ENCODE data around the gene JDP2.
A peak's percentile ranks its signal among the peaks of the same experiment; 100 is the strongest.

The JDP2 gene

DNA sequence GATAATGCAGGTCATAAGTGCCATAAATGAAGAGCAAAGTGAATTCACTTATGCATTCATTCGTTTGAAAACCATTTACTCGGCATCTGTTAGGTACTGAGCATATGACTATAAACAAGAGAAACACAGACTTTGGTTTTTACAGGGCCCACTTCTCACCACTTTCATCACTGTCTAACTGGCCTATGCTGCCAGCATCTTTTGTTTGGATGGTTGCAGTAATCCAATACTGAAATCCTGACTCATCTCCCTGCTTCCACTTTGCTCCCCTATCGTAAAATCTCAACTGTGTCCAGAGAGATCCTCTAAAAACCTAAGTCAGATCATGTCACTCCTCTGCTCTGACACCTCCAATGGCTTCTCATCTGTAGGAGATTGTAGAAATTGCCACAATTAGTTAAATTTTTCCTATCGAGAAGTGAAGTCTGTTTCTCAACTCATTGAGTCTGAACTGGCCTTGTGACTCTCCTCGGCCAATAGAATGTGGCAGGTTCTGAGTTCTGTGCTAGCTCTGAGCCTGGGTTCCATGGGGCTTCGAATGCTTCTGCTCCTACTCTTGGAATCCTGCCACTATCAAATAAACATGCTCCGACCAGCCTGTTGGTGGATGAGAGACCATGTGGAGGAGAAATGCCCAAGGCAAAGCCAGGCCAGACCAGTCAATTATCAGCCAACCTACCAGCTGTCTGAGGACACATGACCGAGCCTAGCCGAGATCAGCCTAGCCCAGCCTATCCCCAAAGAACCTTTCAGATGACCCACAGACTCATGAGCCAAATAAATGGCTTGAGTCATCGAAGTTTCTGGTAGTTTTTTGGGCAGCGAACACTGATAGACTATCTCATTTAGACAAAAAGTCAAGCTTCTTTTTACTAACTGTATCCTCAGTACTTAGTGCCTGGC, 92.3 kb downstream of the JDP2 start:
- Histone ChIP-seq H3K27ac (ENCODE audit: low read depth in 2 of 2, low read length in 2 of 2) (no peak overlapping the region), H3K27me3 (ENCODE audit: control insufficient read depth in 2 of 2, insufficient read depth in 2 of 2, low read length in 2 of 2) (no peaks in the 10 kb centered on the region), H3K9me3 (ENCODE audit: control insufficient read depth in 2 of 2, low read length in 2 of 2) (no peaks in the 10 kb centered on the region), H3K9ac (ENCODE audit: low read depth in 1 of 2, low read length in 2 of 2) (no peak overlapping the region), H3K4me1 (ENCODE audit: control insufficient read depth in 2 of 2, insufficient read depth in 2 of 2, low read length in 2 of 2) (peaks cover 0 to 3% of the 10 kb centered on the region in 2 donors), H3K36me3 (ENCODE audit: control insufficient read depth in 2 of 2, insufficient read depth in 2 of 2, low read length in 2 of 2) (no peaks in the 10 kb centered on the region), H3K4me3 (ENCODE audit: low read length in 2 of 2) (no peak overlapping the region)

DNA sequence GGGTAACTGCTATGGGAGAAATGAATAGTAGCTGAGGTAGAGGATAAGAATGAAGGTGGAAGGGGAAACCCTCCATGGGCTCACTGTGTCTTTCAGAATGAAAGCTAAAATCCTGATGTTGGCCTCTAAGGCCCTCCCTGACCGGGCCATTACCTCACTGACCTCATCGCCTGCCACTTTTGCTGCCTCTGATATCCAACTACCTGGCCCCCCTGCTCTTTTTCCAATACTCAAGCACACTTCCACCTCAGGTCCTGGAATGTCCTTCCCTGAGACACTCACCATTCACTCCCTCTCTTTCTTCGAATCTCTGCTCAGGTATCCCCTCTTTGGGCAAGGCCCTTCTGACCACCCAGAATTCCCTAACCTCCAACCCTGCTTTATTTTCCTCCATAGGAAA, 93.0 kb downstream of the JDP2 start:
- Histone ChIP-seq H3K9me3 (ENCODE audit: control insufficient read depth in 2 of 2, low read length in 2 of 2) (no peaks in the 10 kb centered on the region), H3K9ac (ENCODE audit: low read depth in 1 of 2, low read length in 2 of 2) (no peak overlapping the region), H3K4me3 (ENCODE audit: low read length in 2 of 2) (no peak overlapping the region), H3K4me1 (ENCODE audit: control insufficient read depth in 2 of 2, insufficient read depth in 2 of 2, low read length in 2 of 2) (peaks cover 0 to 2% of the 10 kb centered on the region in 2 donors), H3K27ac (ENCODE audit: low read depth in 2 of 2, low read length in 2 of 2) (no peak overlapping the region), H3K27me3 (ENCODE audit: control insufficient read depth in 2 of 2, insufficient read depth in 2 of 2, low read length in 2 of 2) (no peaks in the 10 kb centered on the region), H3K36me3 (ENCODE audit: control insufficient read depth in 2 of 2, insufficient read depth in 2 of 2, low read length in 2 of 2) (no peaks in the 10 kb centered on the region)

DNA sequence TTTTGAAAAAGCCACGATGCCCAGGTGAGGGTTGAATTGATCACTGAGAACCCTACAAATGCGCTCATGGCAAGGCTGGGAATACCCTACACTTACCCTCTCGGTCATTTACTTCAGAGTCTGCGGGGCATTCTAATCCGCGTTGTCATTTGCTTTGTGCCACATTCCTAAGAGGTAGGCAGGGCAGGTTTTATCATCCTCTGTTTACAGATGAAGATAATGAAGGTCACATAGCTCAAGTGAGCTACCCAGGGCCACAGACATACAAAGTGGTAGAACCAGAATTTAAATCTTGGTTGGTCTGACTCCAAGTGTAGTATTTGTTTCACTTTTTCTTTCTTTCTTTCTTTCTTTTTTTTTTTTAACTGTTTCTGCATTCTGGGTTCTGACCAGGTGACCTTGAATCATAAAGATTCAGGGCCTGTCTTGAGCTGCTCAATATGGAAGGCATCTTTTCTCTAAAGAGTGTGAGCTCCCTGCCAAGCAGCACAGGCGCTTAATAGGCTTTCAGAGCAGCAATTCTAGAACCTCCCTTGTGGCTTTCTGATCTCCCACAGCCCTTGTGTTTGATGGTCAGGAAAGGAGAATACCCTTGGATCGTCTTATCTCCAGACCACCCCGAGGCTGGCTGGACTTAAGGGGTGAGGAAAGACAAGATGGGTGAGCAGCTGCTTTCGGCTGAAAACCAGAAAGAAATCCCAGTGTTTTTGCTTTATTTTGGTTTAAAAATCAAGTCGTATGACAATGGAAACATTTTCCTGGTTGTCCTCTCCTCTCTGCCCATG, 93.8 kb downstream of the JDP2 start:
- peak overlapping the region; percentile 16 to 62 for H3K27ac ChIP-seq (ENCODE audit: low read depth in 2 of 2, low read length in 2 of 2)
- no peaks in the 10 kb centered on the region for H3K9me3 ChIP-seq (ENCODE audit: control insufficient read depth in 2 of 2, low read length in 2 of 2)
- H3K27me3 ChIP-seq (ENCODE audit: control insufficient read depth in 2 of 2, insufficient read depth in 2 of 2, low read length in 2 of 2): no peaks in the 10 kb centered on the region
- H3K36me3 ChIP-seq (ENCODE audit: control insufficient read depth in 2 of 2, insufficient read depth in 2 of 2, low read length in 2 of 2): no peaks in the 10 kb centered on the region
- H3K4me1 ChIP-seq (ENCODE audit: control insufficient read depth in 2 of 2, insufficient read depth in 2 of 2, low read length in 2 of 2): no peaks in the 10 kb centered on the region
- peak overlapping the region in 1 of 2 donors; percentile 49 for H3K4me3 ChIP-seq (ENCODE audit: low read length in 2 of 2)
- no peak overlapping the region for H3K9ac ChIP-seq (ENCODE audit: low read depth in 1 of 2, low read length in 2 of 2)

DNA sequence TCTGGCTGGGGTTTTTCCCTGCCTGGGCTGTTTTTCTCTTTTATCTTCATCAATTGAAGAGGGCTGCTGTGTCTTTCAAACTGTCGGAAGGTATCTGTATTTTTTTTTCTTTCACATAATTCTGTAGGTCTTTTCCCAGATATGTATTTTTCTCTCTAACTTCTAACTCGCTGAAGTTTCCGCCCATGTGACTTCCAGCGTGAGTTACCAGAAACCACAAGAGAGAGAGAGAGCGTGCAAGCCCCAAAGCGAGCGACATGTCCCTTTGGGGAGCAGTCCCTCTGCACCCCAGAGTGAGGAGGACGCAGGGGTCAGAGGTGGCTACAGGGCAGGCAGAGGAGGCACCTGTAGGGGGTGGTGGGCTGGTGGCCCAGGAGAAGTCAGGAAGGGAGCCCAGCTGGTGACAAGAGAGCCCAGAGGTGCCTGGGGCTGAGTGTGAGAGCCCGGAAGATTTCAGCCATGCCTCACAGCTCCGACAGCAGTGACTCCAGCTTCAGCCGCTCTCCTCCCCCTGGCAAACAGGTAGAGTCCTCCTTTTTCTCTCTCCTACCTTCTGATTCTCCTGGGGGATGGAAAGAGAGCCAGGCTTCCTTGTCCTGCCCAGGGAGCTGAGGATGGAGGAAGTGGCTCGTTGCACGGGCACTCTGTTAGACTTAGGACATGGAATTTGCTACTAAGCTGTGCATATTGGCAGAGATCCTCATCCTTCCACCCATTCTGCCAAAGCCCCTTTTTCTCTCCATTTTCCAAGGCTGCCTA, 94.6 kb downstream of the JDP2 start, which contains the start of gene BATF:
TSS of gene BATF (plus strand) at position 246 of the 759 bp plus-strand sequence. CDS start at position 460, 214 bp downstream.
- Histone ChIP-seq H3K27me3 (ENCODE audit: control insufficient read depth in 2 of 2, insufficient read depth in 2 of 2, low read length in 2 of 2) (no peaks in the 10 kb centered on the region), H3K9ac (ENCODE audit: low read depth in 1 of 2, low read length in 2 of 2) (peak within 1 kb of the TSS; percentile 31 to 63), H3K27ac (ENCODE audit: low read depth in 2 of 2, low read length in 2 of 2) (peak within 1 kb of the TSS; percentile 16 to 62), H3K4me1 (ENCODE audit: control insufficient read depth in 2 of 2, insufficient read depth in 2 of 2, low read length in 2 of 2) (no peaks in the 10 kb centered on the region), H3K36me3 (ENCODE audit: control insufficient read depth in 2 of 2, insufficient read depth in 2 of 2, low read length in 2 of 2) (no peaks in the 10 kb centered on the region), H3K9me3 (ENCODE audit: control insufficient read depth in 2 of 2, low read length in 2 of 2) (no peaks in the 10 kb centered on the region), H3K4me3 (ENCODE audit: low read length in 2 of 2) (peak within 1 kb of the TSS; percentile 56 to 74)

DNA sequence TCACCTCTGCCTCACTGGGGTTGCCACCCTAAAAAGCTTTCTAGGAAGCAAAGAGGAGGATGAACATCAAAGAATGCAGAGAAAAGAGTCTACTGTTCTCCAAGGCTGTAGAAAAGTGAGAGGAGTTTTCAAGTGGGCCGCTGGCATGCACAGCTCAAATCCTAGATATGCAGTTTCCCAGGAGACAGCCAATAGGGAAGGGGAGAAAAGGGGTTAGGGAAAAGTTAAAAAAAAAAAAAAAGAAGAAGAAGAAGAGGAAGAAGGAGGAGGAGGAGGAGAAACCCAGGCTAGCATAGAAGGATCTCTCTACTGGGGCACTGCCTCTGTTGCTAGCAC, 95.1 kb downstream of the JDP2 start:
- no peaks in the 10 kb centered on the region for H3K36me3 ChIP-seq (ENCODE audit: control insufficient read depth in 2 of 2, insufficient read depth in 2 of 2, low read length in 2 of 2)
- no peak overlapping the region for H3K27ac ChIP-seq (ENCODE audit: low read depth in 2 of 2, low read length in 2 of 2)
- H3K9me3 ChIP-seq (ENCODE audit: control insufficient read depth in 2 of 2, low read length in 2 of 2): no peaks in the 10 kb centered on the region
- peak overlapping the region; percentile 31 to 63 for H3K9ac ChIP-seq (ENCODE audit: low read depth in 1 of 2, low read length in 2 of 2)
- H3K27me3 ChIP-seq (ENCODE audit: control insufficient read depth in 2 of 2, insufficient read depth in 2 of 2, low read length in 2 of 2): no peaks in the 10 kb centered on the region
- peak overlapping the region; percentile 56 to 74 for H3K4me3 ChIP-seq (ENCODE audit: low read length in 2 of 2)
- H3K4me1 ChIP-seq (ENCODE audit: control insufficient read depth in 2 of 2, insufficient read depth in 2 of 2, low read length in 2 of 2): no peaks in the 10 kb centered on the region

Data from mucosa of rectum (tissue), 2 donors.